WTC11 (cell line): Measurements from ENCODE around the gene LARGE1. TPM values are rescaled to one million over a fixed set of nuclear protein-coding genes. Genes with fewer than 3 reads are reported as not detected.

Experiments used
- ATAC-seq: fragments of 200-7000 bp; cut with Tn5 transposase; 2 replicates; pipeline ENCODE4 v1.10.0; 2021; ENCODE audit warnings: mild to moderate bottlenecking, moderate library complexity
- CTCF ChIA-PET: fragments of 300-600 bp; sonication (Branson Sonifier 250); formaldehyde crosslinking; loops from one replicate; lab custom pipeline; 2021; ENCODE audit warnings: antibody characterized with exemption; lab: Charles Lee
- POLR2A ChIA-PET: fragments of 350-600 bp; sonication (Branson Sonifier 250); formaldehyde crosslinking; loops from one replicate; lab custom pipeline; 2021; ENCODE audit warnings: antibody characterized with exemption; lab: Charles Lee
- DNase-seq: peaks from one replicate; pipeline ENCODE4 v3.0.0; 2021; ENCODE audit warnings: low spot score
- H3K27ac Mint-ChIP-seq: 2 replicates; pipeline ENCODE4 v1.8.0; 2021; ENCODE audit warnings: mixed read lengths
- H3K27me3 Mint-ChIP-seq: 2 replicates; pipeline ENCODE4 v1.8.0; 2021; ENCODE audit warnings: low read depth, mild to moderate bottlenecking, moderate library complexity, mixed read lengths
- H3K36me3 Mint-ChIP-seq: 2 replicates; pipeline ENCODE4 v1.8.0; 2021; ENCODE audit warnings: mixed read lengths
- H3K4me1 Mint-ChIP-seq: 2 replicates; pipeline ENCODE4 v1.8.0; 2022; ENCODE audit warnings: mixed read lengths
- H3K4me3 Mint-ChIP-seq: 2 replicates; pipeline ENCODE4 v1.8.0; 2021; ENCODE audit warnings: mild to moderate bottlenecking, moderate library complexity, mixed read lengths
- H3K9me3 Mint-ChIP-seq: 2 replicates; pipeline ENCODE4 v1.8.0; 2021; ENCODE audit warnings: mixed read lengths
- ATF3 ChIP-seq: sonication (generic); formaldehyde crosslinking; conservative IDR thresholded peaks from 2 replicates; pipeline ENCODE4 v1.8.1; 2022; ENCODE audit warnings: mild to moderate bottlenecking, missing genetic modification reagents
- CREM ChIP-seq: sonication (generic); formaldehyde crosslinking; IDR thresholded peaks from 2 replicates; pipeline ENCODE4 v1.8.1; 2022; ENCODE audit warnings: mild to moderate bottlenecking, missing genetic modification reagents, moderate library complexity
- ELF4 ChIP-seq: sonication (generic); formaldehyde crosslinking; IDR thresholded peaks from 2 replicates; pipeline ENCODE4 v1.8.1; 2022; ENCODE audit warnings: low read depth, mild to moderate bottlenecking, moderate library complexity, missing genetic modification reagents
- FOXP4 ChIP-seq: sonication (generic); formaldehyde crosslinking; IDR thresholded peaks from 2 replicates; pipeline ENCODE4 v1.8.0; 2022; ENCODE audit warnings: mild to moderate bottlenecking, missing genetic modification reagents
- GRHL2 ChIP-seq: fragments of 250-450 bp; sonication (Bioruptor Pico); IDR thresholded peaks from 2 replicates; pipeline ENCODE4 v1.8.0; 2022; ENCODE audit warnings: mild to moderate bottlenecking, moderate library complexity; ENCODE audit not compliant: insufficient replicate concordance, severe bottlenecking
- HMGXB4 ChIP-seq: sonication (generic); formaldehyde crosslinking; IDR thresholded peaks from 2 replicates; pipeline ENCODE4 v1.8.1; 2023; ENCODE audit warnings: mild to moderate bottlenecking, moderate library complexity, missing genetic modification reagents
- MYBL2 ChIP-seq: sonication (generic); formaldehyde crosslinking; IDR thresholded peaks from 2 replicates; pipeline ENCODE4 v1.8.1; 2023; ENCODE audit warnings: mild to moderate bottlenecking, moderate library complexity, missing genetic modification reagents
- NR2C2 ChIP-seq: sonication (generic); formaldehyde crosslinking; IDR thresholded peaks from 2 replicates; pipeline ENCODE4 v1.8.0; 2022; ENCODE audit warnings: mild to moderate bottlenecking, missing genetic modification reagents
- NR3C1 ChIP-seq: sonication (generic); formaldehyde crosslinking; conservative IDR thresholded peaks from 2 replicates; pipeline ENCODE4 v1.8.1; 2023; ENCODE audit warnings: low read depth, mild to moderate bottlenecking, missing genetic modification reagents
- PREB ChIP-seq: sonication (generic); formaldehyde crosslinking; IDR thresholded peaks from 2 replicates; pipeline ENCODE4 v1.8.1; 2022; ENCODE audit warnings: mild to moderate bottlenecking, missing genetic modification reagents, moderate library complexity, borderline replicate concordance
- RORB ChIP-seq: fragments of 250-450 bp; sonication (Bioruptor Pico); IDR thresholded peaks from 2 replicates; pipeline ENCODE4 v1.9.0; 2021; ENCODE audit warnings: mild to moderate bottlenecking
- STAT6 ChIP-seq: sonication (generic); formaldehyde crosslinking; conservative IDR thresholded peaks from 2 replicates; pipeline ENCODE4 v1.8.1; 2023; ENCODE audit warnings: mild to moderate bottlenecking, low read depth, missing genetic modification reagents, moderate library complexity
- ZBTB43 ChIP-seq: sonication (generic); formaldehyde crosslinking; IDR thresholded peaks from 2 replicates; pipeline ENCODE4 v1.8.1; 2023; ENCODE audit warnings: mild to moderate bottlenecking, missing genetic modification reagents
- ZNF281 ChIP-seq: sonication (generic); formaldehyde crosslinking; IDR thresholded peaks from 2 replicates; pipeline ENCODE4 v1.8.0; 2023; ENCODE audit warnings: mild to moderate bottlenecking, missing genetic modification reagents
- ZNF317 ChIP-seq: sonication (generic); formaldehyde crosslinking; IDR thresholded peaks from 2 replicates; pipeline ENCODE4 v1.8.1; 2023; ENCODE audit warnings: low read depth, mild to moderate bottlenecking, moderate library complexity, missing genetic modification reagents, borderline replicate concordance
- ZNF671 ChIP-seq: fragments of 250-450 bp; sonication (Bioruptor Pico); IDR thresholded peaks from 2 replicates; pipeline ENCODE4 v1.8.0; 2021; ENCODE audit warnings: mild to moderate bottlenecking
- total RNA-seq: library from RNA; stranded (reverse); gene quantifications from 3 replicates; pipeline ENCODE4 v1.2.3, GENCODE V29; 2021

Gene LARGE1
- total RNA-seq, 1 experiment from 2014 or later = 72.6 TPM

GRCh38 chr22:33677536-33677935 is 242.7 kb downstream of the LARGE1 start (continued):
- TF ChIP-seq STAT6 (no peak), PREB (no peak)

GRCh38 chr22:33674357-33674756 is 245.9 kb downstream of the LARGE1 start:
- no peak for TF ChIP-seq RORB (CRISPR knock-in tag)
- no peak for TF ChIP-seq CREM (CRISPR knock-in tag)
- no peak for TF ChIP-seq ZBTB43
- no peak for TF ChIP-seq ZNF671 (CRISPR knock-in tag)
- no peak for TF ChIP-seq NR2C2 (CRISPR knock-in tag)
- no peak for TF ChIP-seq HMGXB4 (CRISPR knock-in tag)
- no peak for TF ChIP-seq ELF4 (CRISPR knock-in tag)
- no peak for TF ChIP-seq ZNF281 (CRISPR knock-in tag)
- no peak for TF ChIP-seq NR3C1
- no peak for TF ChIP-seq ATF3
- TF ChIP-seq ZNF317 (CRISPR knock-in tag) = no peak
- TF ChIP-seq, all 79 proteins: peak for 0
- ChIA-PET POLR2A (no interaction called here), CTCF (no interaction called here)
- peak overlapping the region; percentile 38; the same call in 1 of the 2 replicates for H3K27ac Mint-ChIP-seq
- no peak for DNase-seq
- peak; percentile 46 for ATAC-seq
- H3K4me3 Mint-ChIP-seq = no peak overlapping the region
- H3K4me1 Mint-ChIP-seq = peaks cover 81% of the 10 kb centered on the region
- no peaks in the 10 kb centered on the region for H3K36me3 Mint-ChIP-seq
- H3K27me3 Mint-ChIP-seq = no peaks in the 10 kb centered on the region
- no peaks in the 10 kb centered on the region for H3K9me3 Mint-ChIP-seq

- no peak for ATAC-seq
- TF ChIP-seq GRHL2 (CRISPR knock-in tag) (no peak), FOXP4 (no peak), MYBL2 (no peak), STAT6 (no peak), ZNF317 (CRISPR knock-in tag) (no peak)
Observed at GRCh38 chr22:33669746-33670145, 250.5 kb downstream of the LARGE1 start.

More at GRCh38 chr22:33669746-33670145, 250.5 kb downstream of the LARGE1 start:
- no peaks in the 10 kb centered on the region for H3K9me3 Mint-ChIP-seq
- no peak for DNase-seq
- no peaks in the 10 kb centered on the region for H3K36me3 Mint-ChIP-seq
- H3K4me3 Mint-ChIP-seq = no peak overlapping the region
- CTCF ChIA-PET = no interaction called here
- peaks cover 88% of the 10 kb centered on the region for H3K4me1 Mint-ChIP-seq
- H3K27ac Mint-ChIP-seq = peak overlapping the region; percentile 28; the same call in 1 of the 2 replicates
- POLR2A ChIA-PET = no interaction called here
- no peaks in the 10 kb centered on the region for H3K27me3 Mint-ChIP-seq
